A673 (cell line): ENCODE results near the gene AP1M1.

Experiments used
- EZH2 ChIP-seq: fragments of 200-600 bp; sonication (generic); IDR thresholded peaks from 2 replicates; pipeline ENCODE4 v1.6.1; 2017; ENCODE audit warnings: borderline replicate concordance, low read depth, mild to moderate bottlenecking, mixed read lengths, antibody characterized with exemption, low read length; ENCODE audit not compliant: poor library complexity, severe bottlenecking
- TF ChIP-seq, protein P1 (sequence below): fragments of 300-800, 200-600 bp; sonication (generic); conservative IDR thresholded peaks from 2 replicates; pipeline ENCODE4 v1.5.1; 2017; ENCODE audit warnings: low read depth, mild to moderate bottlenecking, antibody characterized with exemption, low read length, moderate library complexity, mixed read lengths

DNA sequence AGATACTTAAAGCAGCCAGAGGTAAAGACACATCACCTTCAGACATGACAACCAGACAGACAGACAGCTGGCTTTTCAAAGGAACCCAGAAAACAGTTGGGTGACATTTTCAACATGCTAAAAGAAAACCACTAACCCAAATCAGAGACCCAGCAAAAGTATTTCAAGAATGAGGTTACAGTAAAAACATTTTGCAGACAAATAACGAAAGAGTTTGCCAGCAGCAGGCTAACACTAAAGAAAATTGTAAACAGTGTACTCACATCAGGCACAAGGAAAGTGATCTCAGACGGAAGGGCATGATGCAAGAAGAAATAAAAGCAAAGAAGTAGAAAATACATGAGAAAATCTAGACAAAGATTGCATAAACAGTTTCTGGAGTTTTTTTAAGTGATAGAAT, 46.4 kb downstream of the AP1M1 start:
- TF ChIP-seq, protein P1, sequence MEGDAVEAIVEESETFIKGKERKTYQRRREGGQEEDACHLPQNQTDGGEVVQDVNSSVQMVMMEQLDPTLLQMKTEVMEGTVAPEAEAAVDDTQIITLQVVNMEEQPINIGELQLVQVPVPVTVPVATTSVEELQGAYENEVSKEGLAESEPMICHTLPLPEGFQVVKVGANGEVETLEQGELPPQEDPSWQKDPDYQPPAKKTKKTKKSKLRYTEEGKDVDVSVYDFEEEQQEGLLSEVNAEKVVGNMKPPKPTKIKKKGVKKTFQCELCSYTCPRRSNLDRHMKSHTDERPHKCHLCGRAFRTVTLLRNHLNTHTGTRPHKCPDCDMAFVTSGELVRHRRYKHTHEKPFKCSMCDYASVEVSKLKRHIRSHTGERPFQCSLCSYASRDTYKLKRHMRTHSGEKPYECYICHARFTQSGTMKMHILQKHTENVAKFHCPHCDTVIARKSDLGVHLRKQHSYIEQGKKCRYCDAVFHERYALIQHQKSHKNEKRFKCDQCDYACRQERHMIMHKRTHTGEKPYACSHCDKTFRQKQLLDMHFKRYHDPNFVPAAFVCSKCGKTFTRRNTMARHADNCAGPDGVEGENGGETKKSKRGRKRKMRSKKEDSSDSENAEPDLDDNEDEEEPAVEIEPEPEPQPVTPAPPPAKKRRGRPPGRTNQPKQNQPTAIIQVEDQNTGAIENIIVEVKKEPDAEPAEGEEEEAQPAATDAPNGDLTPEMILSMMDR, result no peak
- no peak for TF ChIP-seq EZH2
